ENCODE measurements around the gene TMEM208.

Gene TMEM208

GRCh38 chr16:67258161-67258835 is 31.4 kb downstream of the TMEM208 start:
- no peaks in the 10 kb centered on the region for H3K4me1 Mint-ChIP-seq (ENCODE audit: low read depth)
- H3K27me3 Mint-ChIP-seq, result peaks cover 9% of the 10 kb centered on the region
- H3K36me3 Mint-ChIP-seq, result peaks cover 3% of the 10 kb centered on the region
- no peak overlapping the region for H3K4me3 Mint-ChIP-seq
- no peaks in the 10 kb centered on the region for H3K9me3 Mint-ChIP-seq (ENCODE audit: low read depth)
- no peak overlapping the region for H3K27ac Mint-ChIP-seq

- Mint-ChIP-seq H3K9me3 (ENCODE audit: low read depth) (no peaks in the 10 kb centered on the region), H3K36me3 (peaks cover 3% of the 10 kb centered on the region), H3K27me3 (peaks cover 9% of the 10 kb centered on the region), H3K4me3 (no peak overlapping the region), H3K4me1 (ENCODE audit: low read depth) (no peaks in the 10 kb centered on the region), H3K27ac (no peak overlapping the region)
Measured at GRCh38 chr16:67259705-67260104, 32.8 kb downstream of the TMEM208 start.

GRCh38 chr16:67260426-67261063 is 33.6 kb downstream of the TMEM208 start:
- Mint-ChIP-seq H3K36me3 (peaks cover 3% of the 10 kb centered on the region), H3K27me3 (peaks cover 9% of the 10 kb centered on the region), H3K27ac (no peak overlapping the region), H3K4me3 (no peak overlapping the region), H3K4me1 (ENCODE audit: low read depth) (no peaks in the 10 kb centered on the region), H3K9me3 (ENCODE audit: low read depth) (no peaks in the 10 kb centered on the region)

GRCh38 chr16:67263201-67263600 is 36.3 kb downstream of the TMEM208 start:
- Mint-ChIP-seq H3K9me3 (ENCODE audit: low read depth) (no peaks in the 10 kb centered on the region), H3K36me3 (no peaks in the 10 kb centered on the region), H3K27ac (no peak overlapping the region), H3K27me3 (peaks cover 9% of the 10 kb centered on the region), H3K4me3 (no peak overlapping the region), H3K4me1 (ENCODE audit: low read depth) (no peaks in the 10 kb centered on the region)

- peaks cover 9% of the 10 kb centered on the region for H3K27me3 Mint-ChIP-seq
- H3K27ac Mint-ChIP-seq, result no peak overlapping the region
- no peaks in the 10 kb centered on the region for H3K4me1 Mint-ChIP-seq (ENCODE audit: low read depth)
- H3K36me3 Mint-ChIP-seq, result no peaks in the 10 kb centered on the region
- H3K4me3 Mint-ChIP-seq, result no peak overlapping the region
- H3K9me3 Mint-ChIP-seq (ENCODE audit: low read depth), result no peaks in the 10 kb centered on the region
Measured at GRCh38 chr16:67264277-67264676, 37.3 kb downstream of the TMEM208 start.

- Mint-ChIP-seq H3K9me3 (ENCODE audit: low read depth) (no peaks in the 10 kb centered on the region), H3K4me3 (no peak overlapping the region), H3K4me1 (ENCODE audit: low read depth) (no peaks in the 10 kb centered on the region), H3K27ac (no peak overlapping the region), H3K27me3 (peaks cover 6% of the 10 kb centered on the region), H3K36me3 (no peaks in the 10 kb centered on the region)
Measured at GRCh38 chr16:67264866-67265265, 37.9 kb downstream of the TMEM208 start.

GRCh38 chr16:67265834-67266233 is 38.9 kb downstream of the TMEM208 start:
- no peaks in the 10 kb centered on the region for H3K36me3 Mint-ChIP-seq
- H3K4me3 Mint-ChIP-seq, result no peak overlapping the region
- no peaks in the 10 kb centered on the region for H3K4me1 Mint-ChIP-seq (ENCODE audit: low read depth)
- no peak overlapping the region for H3K27ac Mint-ChIP-seq
- H3K27me3 Mint-ChIP-seq, result peaks cover 6% of the 10 kb centered on the region
- no peaks in the 10 kb centered on the region for H3K9me3 Mint-ChIP-seq (ENCODE audit: low read depth)

- H3K27ac Mint-ChIP-seq, result no peak overlapping the region
- no peak overlapping the region for H3K4me3 Mint-ChIP-seq
- no peaks in the 10 kb centered on the region for H3K9me3 Mint-ChIP-seq (ENCODE audit: low read depth)
Measured at GRCh38 chr16:67268136-67268579, 41.2 kb downstream of the TMEM208 start.

GRCh38 chr16:67269766-67270165 is 42.8 kb downstream of the TMEM208 start:
- no peak overlapping the region for H3K4me3 Mint-ChIP-seq
- no peaks in the 10 kb centered on the region for H3K9me3 Mint-ChIP-seq (ENCODE audit: low read depth)
- no peaks in the 10 kb centered on the region for H3K4me1 Mint-ChIP-seq (ENCODE audit: low read depth)
- H3K27ac Mint-ChIP-seq, result no peak overlapping the region
- no peaks in the 10 kb centered on the region for H3K36me3 Mint-ChIP-seq
- no peaks in the 10 kb centered on the region for H3K27me3 Mint-ChIP-seq

More at GRCh38 chr16:67268136-67268579, 41.2 kb downstream of the TMEM208 start:
- Mint-ChIP-seq H3K36me3 (no peaks in the 10 kb centered on the region), H3K4me1 (ENCODE audit: low read depth) (no peaks in the 10 kb centered on the region), H3K27me3 (no peaks in the 10 kb centered on the region)

GRCh38 chr16:67270931-67271338 is 44.0 kb downstream of the TMEM208 start:
- no peak overlapping the region for H3K4me3 Mint-ChIP-seq
- H3K4me1 Mint-ChIP-seq (ENCODE audit: low read depth), result peaks cover 2% of the 10 kb centered on the region
- peaks cover 2% of the 10 kb centered on the region for H3K36me3 Mint-ChIP-seq
- H3K27ac Mint-ChIP-seq, result no peak overlapping the region
- H3K9me3 Mint-ChIP-seq (ENCODE audit: low read depth), result no peaks in the 10 kb centered on the region
- H3K27me3 Mint-ChIP-seq, result no peaks in the 10 kb centered on the region

- no peaks in the 10 kb centered on the region for H3K9me3 Mint-ChIP-seq (ENCODE audit: low read depth)
Measured at GRCh38 chr16:67271446-67271845, 44.5 kb downstream of the TMEM208 start.

GRCh38 chr16:67275321-67275720 is 48.4 kb downstream of the TMEM208 start:
- H3K27me3 Mint-ChIP-seq, result no peaks in the 10 kb centered on the region
- peak overlapping the region; percentile 6 for H3K4me3 Mint-ChIP-seq
- peaks cover 14% of the 10 kb centered on the region for H3K4me1 Mint-ChIP-seq (ENCODE audit: low read depth)
- H3K27ac Mint-ChIP-seq, result peak overlapping the region; percentile 80
- H3K36me3 Mint-ChIP-seq, result peaks cover 6% of the 10 kb centered on the region
- no peaks in the 10 kb centered on the region for H3K9me3 Mint-ChIP-seq (ENCODE audit: low read depth)

More at GRCh38 chr16:67271446-67271845, 44.5 kb downstream of the TMEM208 start:
- H3K27ac Mint-ChIP-seq, result no peak overlapping the region
- peaks cover 3% of the 10 kb centered on the region for H3K36me3 Mint-ChIP-seq
- no peaks in the 10 kb centered on the region for H3K27me3 Mint-ChIP-seq
- peaks cover 5% of the 10 kb centered on the region for H3K4me1 Mint-ChIP-seq (ENCODE audit: low read depth)
- H3K4me3 Mint-ChIP-seq, result no peak overlapping the region

GRCh38 chr16:67277294-67277998 is 50.5 kb downstream of the TMEM208 start:
- no peaks in the 10 kb centered on the region for H3K9me3 Mint-ChIP-seq (ENCODE audit: low read depth)
- peaks cover 15% of the 10 kb centered on the region for H3K4me1 Mint-ChIP-seq (ENCODE audit: low read depth)
- peak overlapping the region; percentile 70 for H3K27ac Mint-ChIP-seq
- H3K27me3 Mint-ChIP-seq, result no peaks in the 10 kb centered on the region
- H3K36me3 Mint-ChIP-seq, result peaks cover 6% of the 10 kb centered on the region
- H3K4me3 Mint-ChIP-seq, result peak overlapping the region; percentile 75

- peaks cover 7% of the 10 kb centered on the region for H3K36me3 Mint-ChIP-seq
- peak overlapping the region; percentile 91 for H3K27ac Mint-ChIP-seq
- no peaks in the 10 kb centered on the region for H3K9me3 Mint-ChIP-seq (ENCODE audit: low read depth)
- peak overlapping the region; percentile 89 for H3K4me3 Mint-ChIP-seq
- H3K27me3 Mint-ChIP-seq, result no peaks in the 10 kb centered on the region
- peaks cover 15% of the 10 kb centered on the region for H3K4me1 Mint-ChIP-seq (ENCODE audit: low read depth)
Measured at GRCh38 chr16:67277999-67278772, 51.3 kb downstream of the TMEM208 start.

Measured in activated naive CD8-positive, alpha-beta T cell (primary cell).